Esophagus (tissue), 2 donors: Measurements from ENCODE around the gene HID1. TPM values are rescaled to one million over a fixed set of nuclear protein-coding genes. Genes with fewer than 3 reads are reported as not detected.
"Not testable (repeated sequence)": the region's sequence is repeated elsewhere in the genome, so short reads cannot be mapped to it uniquely, and the experiment has no call there.

ENCODE experiments used
- H3K27ac ChIP-seq, 2 donors: one replicate each; pipeline ENCODE4 v1.5.1; 2013; ENCODE audit warnings: low read depth in 2 of 2, mild to moderate bottlenecking in 2 of 2, inconsistent platforms in 1 of 2, low read length in 1 of 2, moderate library complexity in 1 of 2
- H3K27me3 ChIP-seq, 2 donors: one replicate each; pipeline ENCODE4 v1.6.1; 2013; ENCODE audit warnings: low read length in 2 of 2, control low read depth in 1 of 2, mild to moderate bottlenecking in 1 of 2; ENCODE audit not compliant: insufficient read depth in 2 of 2, control insufficient read depth in 1 of 2
- H3K36me3 ChIP-seq, 2 donors: one replicate each; pipeline ENCODE4 v1.6.1; 2013; ENCODE audit warnings: low read length in 1 of 2; ENCODE audit not compliant: control insufficient read depth in 2 of 2, insufficient read depth in 2 of 2
- H3K4me1 ChIP-seq, 2 donors: one replicate each; pipeline ENCODE4 v1.6.1; 2013; ENCODE audit warnings: low read length in 1 of 2; ENCODE audit not compliant: control insufficient read depth in 2 of 2, insufficient read depth in 2 of 2
- H3K4me3 ChIP-seq, 2 donors: one replicate each; pipeline ENCODE4 v1.5.1; 2013; ENCODE audit warnings: low read length in 2 of 2, mild to moderate bottlenecking in 2 of 2, low read depth in 1 of 2, moderate library complexity in 1 of 2
- H3K9me3 ChIP-seq, 2 donors: one replicate each; pipeline ENCODE4 v1.6.1; 2013; ENCODE audit warnings: mild to moderate bottlenecking in 2 of 2, low read depth in 1 of 2, low read length in 1 of 2, moderate library complexity in 1 of 2; ENCODE audit not compliant: control insufficient read depth in 2 of 2, insufficient read depth in 1 of 2
- WGBS, 2 donors: extraction: QIAGEN DNeasy Blood & Tissue Kit; methylation state at CpG; one replicate each; pipeline ENCODE4 v1.1.7; 2013; 5-methylcytosine and 5-hydroxymethylcytosine counted together
- polyA plus RNA-seq, 2 donors: library from polyadenylated mRNA; stranded (reverse); fragments of 200-250 nt; gene quantifications; one replicate each; pipeline ENCODE4 v1.2.3, GENCODE V29; 2013
- donor health status: healthy with polysubstance abuse.
- donor health status: Bipolar disorder and iron deficiency.

Gene HID1
- polyA plus RNA-seq, 2 donors = 2.7 to 6.6 TPM

DNA sequence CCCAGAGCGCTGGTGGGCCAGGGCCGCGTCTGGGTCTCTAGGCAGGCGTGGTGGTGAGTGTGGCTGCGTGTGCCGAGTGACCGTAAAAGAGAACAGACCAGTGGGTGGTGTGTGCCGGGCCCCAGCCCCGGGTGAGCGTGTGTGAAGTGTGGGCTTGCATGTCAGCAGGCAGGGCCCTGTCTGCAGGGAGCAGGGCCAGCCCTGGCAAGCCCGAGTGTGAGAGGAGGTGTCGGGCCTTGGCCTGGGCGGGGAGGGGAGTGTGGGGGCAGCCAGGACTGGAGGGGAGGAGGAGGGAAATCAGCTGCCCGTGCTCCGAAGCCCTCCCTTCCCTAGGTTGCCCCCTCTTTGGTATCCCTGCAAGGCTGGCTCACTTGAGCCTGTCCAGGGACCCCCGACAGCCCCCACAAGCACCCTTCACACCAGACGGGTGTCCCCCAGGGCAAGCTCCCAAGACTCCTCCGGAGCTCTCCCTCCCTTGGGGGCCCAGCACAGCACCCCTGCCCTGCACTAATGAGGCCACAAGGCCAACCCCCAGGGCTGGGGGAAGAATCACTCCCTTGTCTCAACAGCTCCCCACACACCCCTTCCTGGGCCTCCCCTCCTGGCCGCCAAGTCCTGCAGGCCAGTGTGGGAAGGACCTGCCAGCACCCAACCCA, 51.4 kb downstream of the HID1 start:
- no peak overlapping the region for H3K27ac ChIP-seq
- WGBS, 2 donors = 36 to 45% methylated on average over 18 to 19 of the region's 19 CpGs
- peaks cover 0 to 21% of the 10 kb centered on the region in 2 donors for H3K4me1 ChIP-seq
- H3K4me3 ChIP-seq = no peak overlapping the region
- H3K27me3 ChIP-seq = peaks cover 0 to 2% of the 10 kb centered on the region in 2 donors
- peaks cover 0 to 11% of the 10 kb centered on the region in 2 donors for H3K36me3 ChIP-seq
- H3K9me3 ChIP-seq = peaks cover 0 to 5% of the 10 kb centered on the region in 2 donors

DNA sequence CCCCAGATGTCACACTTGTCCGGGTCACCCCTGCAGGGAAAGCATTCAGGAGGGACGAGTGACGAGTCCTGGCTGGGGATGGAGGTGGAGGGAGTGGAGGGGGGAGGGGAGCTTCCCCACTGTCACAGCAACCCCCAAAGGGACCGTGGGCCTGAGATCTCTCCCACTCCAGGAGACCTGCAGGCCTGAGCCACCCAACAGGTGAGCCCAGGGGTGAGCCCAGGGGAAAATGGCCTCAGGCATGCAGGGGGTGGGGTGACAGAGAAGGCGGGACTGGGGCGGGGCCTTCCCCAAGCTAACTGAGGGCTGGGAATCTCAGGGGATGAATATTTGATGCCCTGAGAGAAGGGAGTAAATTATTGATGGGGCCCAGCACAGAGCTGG, 51.9 kb downstream of the HID1 start:
- H3K9me3 ChIP-seq = peaks cover 0 to 5% of the 10 kb centered on the region in 2 donors
- WGBS, 2 donors = 36 to 46% methylated on average over 6 of the region's 6 CpGs
- H3K4me3 ChIP-seq = no peak overlapping the region
- H3K27ac ChIP-seq = no peak overlapping the region
- peaks cover 0 to 11% of the 10 kb centered on the region in 2 donors for H3K36me3 ChIP-seq
- H3K27me3 ChIP-seq = peaks cover 0 to 2% of the 10 kb centered on the region in 2 donors
- peaks cover 0 to 21% of the 10 kb centered on the region in 2 donors for H3K4me1 ChIP-seq

DNA sequence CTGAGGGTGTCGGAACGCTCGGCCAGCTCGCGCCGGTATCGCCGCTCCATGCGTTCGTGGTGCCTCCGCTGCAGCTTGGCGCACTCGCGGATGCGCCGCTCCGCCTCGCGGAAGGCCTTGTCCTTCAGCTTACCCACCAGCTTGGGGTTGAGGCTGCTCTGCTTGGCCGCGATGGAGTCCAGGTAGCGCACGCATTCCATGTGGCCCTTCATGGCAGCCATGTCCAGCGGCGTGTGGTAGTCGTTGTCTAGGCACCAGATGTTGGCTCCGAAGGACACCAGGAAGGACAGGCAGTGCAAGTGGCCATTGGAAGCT, 52.3 kb downstream of the HID1 start:
- H3K9me3 ChIP-seq = peaks cover 0 to 5% of the 10 kb centered on the region in 2 donors
- H3K4me3 ChIP-seq = no peak overlapping the region
- H3K36me3 ChIP-seq = peaks cover 0 to 11% of the 10 kb centered on the region in 2 donors
- peaks cover 0 to 2% of the 10 kb centered on the region in 2 donors for H3K27me3 ChIP-seq
- H3K27ac ChIP-seq = no peak overlapping the region
- H3K4me1 ChIP-seq = peaks cover 0 to 21% of the 10 kb centered on the region in 2 donors
- WGBS, 2 donors = 79 to 86% methylated on average over 27 of the region's 27 CpGs

DNA sequence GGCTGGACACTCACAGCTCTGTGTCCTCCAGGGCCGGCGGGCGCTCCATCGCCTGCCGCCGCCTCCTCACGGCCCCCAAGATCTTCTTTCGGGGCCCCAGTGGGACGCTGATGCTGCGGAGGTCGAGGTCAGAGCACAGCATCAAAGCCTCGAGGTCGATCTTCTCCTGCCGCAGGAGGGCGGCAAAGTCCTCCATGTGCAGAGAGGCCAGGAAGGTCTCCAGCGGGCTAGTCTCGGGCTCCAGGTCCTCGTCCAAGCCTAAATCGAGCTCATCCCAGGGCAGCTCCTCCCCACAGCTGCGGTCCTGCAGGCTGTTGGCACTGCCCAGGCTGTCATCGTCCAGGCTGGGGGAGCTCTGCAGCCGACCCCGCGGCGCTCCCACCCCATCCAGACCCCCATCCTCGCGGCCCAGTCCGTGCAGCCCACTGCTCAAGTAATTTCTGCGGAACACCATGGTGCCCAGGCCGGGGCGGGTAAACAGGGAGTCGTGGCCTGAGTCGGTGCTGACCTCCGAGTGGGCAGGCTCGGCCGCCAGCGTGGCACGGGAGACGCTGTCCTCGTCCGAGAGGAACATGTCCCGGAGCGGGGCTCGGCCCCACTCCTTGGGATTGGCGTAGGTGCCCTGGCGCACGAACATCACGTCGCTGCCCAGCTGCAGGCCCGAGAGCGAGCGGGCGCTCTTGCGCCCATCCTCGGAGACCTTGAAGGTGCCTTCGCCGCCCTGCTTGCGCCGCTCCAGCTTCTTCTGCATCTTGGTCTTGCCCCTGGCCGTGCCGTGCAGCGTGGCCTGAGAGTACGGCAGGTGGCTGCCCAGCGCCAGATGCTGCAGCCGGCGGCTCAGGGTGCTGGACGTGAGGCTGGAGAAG, 52.9 kb downstream of the HID1 start:
- no peak overlapping the region for H3K4me3 ChIP-seq
- peaks cover 0 to 19% of the 10 kb centered on the region in 2 donors for H3K4me1 ChIP-seq
- H3K9me3 ChIP-seq = peaks cover 0 to 5% of the 10 kb centered on the region in 2 donors
- H3K27me3 ChIP-seq = peaks cover 0 to 2% of the 10 kb centered on the region in 2 donors
- H3K36me3 ChIP-seq = peaks cover 0 to 11% of the 10 kb centered on the region in 2 donors
- H3K27ac ChIP-seq = no peak overlapping the region
- 72 to 82% methylated on average over 65 to 67 of the region's 67 CpGs for WGBS, 2 donors

DNA sequence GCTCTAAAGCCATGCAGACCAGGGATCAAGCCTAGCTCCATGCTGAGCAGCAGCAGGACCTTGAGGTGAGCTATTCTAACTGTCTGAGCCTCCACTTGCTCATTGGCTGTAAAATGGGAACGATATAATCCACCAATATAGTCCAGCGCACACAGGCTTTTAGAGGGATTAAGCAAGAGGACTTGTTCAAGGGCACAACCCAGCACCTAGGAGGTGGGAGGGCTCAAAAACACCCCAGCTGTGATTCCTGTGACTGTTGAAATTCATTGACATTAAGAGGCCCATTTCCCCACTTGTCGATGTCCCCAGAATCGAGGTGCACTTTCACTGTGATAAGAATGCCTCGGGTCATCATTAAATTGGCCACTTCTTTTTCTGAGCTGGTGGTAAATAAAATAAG, 53.7 kb downstream of the HID1 start:
- no peaks in the 10 kb centered on the region for H3K27me3 ChIP-seq
- peaks cover 0 to 17% of the 10 kb centered on the region in 2 donors for H3K4me1 ChIP-seq
- no peak overlapping the region for H3K27ac ChIP-seq
- no peak overlapping the region for H3K4me3 ChIP-seq
- WGBS, 2 donors = 85 to 88% methylated on average over 5 of the region's 5 CpGs
- H3K9me3 ChIP-seq = peaks cover 0 to 5% of the 10 kb centered on the region in 2 donors
- peaks cover 0 to 11% of the 10 kb centered on the region in 2 donors for H3K36me3 ChIP-seq

DNA sequence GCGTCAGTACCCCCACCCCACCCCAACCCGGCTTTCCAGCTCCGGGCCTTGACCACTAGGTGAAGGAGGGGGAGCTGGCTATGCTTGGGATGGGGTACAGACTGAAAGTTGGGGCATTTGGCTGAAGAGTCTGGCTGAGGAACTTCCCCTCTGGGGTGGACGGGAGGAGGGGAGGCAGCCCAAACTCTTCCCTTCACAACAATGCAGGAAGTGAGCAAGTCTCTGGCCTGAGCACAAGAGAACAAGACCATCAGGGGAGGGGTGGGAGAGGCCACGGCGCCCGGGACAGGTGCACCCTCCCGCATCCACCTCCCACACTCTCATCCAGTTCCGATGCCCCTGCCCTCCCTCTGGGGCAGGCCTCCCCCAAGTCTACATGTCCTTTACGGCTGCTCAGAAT, 55.1 kb downstream of the HID1 start:
- Histone ChIP-seq H3K27ac (no peak overlapping the region), H3K4me3 (no peak overlapping the region), H3K9me3 (peaks cover 0 to 5% of the 10 kb centered on the region in 2 donors), H3K4me1 (peaks cover 0 to 14% of the 10 kb centered on the region in 2 donors), H3K36me3 (peaks cover 0 to 11% of the 10 kb centered on the region in 2 donors), H3K27me3 (no peaks in the 10 kb centered on the region)
- WGBS, 2 donors = 60 to 66% methylated on average over 10 of the region's 10 CpGs

DNA sequence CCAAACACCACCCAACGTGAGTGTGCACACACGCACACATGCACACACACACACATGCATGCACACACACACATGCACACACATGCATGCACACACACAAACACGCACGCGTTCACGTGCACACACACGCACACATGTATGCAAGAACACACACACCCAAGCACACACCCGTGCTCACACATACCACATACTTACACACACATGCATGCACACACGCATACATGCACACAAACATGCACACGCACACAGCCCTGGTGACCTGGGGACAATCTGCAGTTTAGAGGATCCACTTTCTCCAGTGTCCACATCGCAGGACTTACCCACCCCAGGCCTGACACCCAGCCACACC, 55.7 kb downstream of the HID1 start:
- no peaks in the 10 kb centered on the region for H3K27me3 ChIP-seq
- peaks cover 0 to 11% of the 10 kb centered on the region in 2 donors for H3K36me3 ChIP-seq
- H3K27ac ChIP-seq = no peak overlapping the region
- H3K4me3 ChIP-seq = no peak overlapping the region
- H3K4me1 ChIP-seq = peaks cover 0 to 13% of the 10 kb centered on the region in 2 donors
- WGBS, 2 donors = 92% methylated on average over 11 of the region's 11 CpGs
- H3K9me3 ChIP-seq = peaks cover 0 to 5% of the 10 kb centered on the region in 2 donors

DNA sequence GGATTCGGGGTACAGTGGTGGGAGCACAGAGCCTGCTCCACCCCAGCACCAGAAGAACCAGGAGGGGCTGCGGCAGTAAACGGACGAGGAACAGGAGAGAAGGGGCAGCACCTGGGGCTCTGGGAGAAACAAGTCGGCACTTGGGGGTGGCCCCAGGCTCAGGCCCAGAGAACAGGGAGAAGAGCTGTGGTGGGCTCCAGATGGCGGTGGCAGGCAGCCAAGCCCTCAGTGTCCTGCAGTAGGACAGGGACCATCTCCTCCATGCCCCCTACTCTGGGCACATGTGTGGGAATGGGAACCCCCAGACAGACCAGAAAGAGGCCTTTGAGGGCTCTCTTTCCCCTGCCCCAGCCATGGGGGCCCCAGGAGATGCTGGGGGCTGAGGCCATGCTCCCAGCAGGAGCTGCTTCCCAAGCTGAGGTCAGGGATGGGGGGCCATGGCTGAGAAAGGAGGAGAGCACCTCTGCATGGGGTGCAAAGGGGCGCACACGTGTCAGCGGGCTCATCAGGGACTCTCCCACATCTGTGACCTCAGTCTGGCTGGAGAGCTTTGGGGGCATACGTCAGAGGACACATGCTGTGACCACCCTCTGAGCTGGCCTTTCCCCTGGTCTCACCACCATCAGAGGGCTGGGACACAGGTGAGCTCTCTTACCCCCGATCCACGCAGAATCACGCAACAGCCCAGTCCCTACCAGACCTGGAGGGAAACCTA, 56.3 kb downstream of the HID1 start:
- peaks cover 0 to 8% of the 10 kb centered on the region in 2 donors for H3K4me1 ChIP-seq
- 85 to 88% methylated on average over 13 of the region's 13 CpGs for WGBS, 2 donors
- H3K36me3 ChIP-seq = peaks cover 0 to 11% of the 10 kb centered on the region in 2 donors
- no peak overlapping the region for H3K4me3 ChIP-seq
- no peaks in the 10 kb centered on the region for H3K27me3 ChIP-seq
- peaks cover 0 to 5% of the 10 kb centered on the region in 2 donors for H3K9me3 ChIP-seq
- H3K27ac ChIP-seq = no peak overlapping the region

DNA sequence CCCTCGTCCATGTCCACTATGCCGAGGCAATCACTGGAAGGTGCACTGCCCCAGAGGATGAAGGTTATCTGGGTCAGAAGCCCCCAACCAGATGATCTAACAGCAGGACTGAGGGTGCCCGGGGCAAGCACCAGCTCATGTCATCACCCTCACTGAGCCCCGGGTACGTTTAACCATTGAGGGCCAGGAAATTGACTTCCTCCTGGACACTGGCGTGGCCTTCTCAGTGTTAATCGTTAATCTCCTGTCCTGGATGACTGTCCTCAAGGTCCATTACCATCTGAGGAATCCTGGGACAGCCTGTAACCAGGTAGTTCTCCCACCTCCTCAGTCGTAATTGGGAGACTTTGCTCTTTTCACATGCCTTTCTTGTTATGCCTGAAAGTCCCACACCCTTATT, 61.1 kb downstream of the HID1 start:
- H3K36me3 ChIP-seq, H3K4me3 ChIP-seq, H3K9me3 ChIP-seq, H3K27ac ChIP-seq, H3K27me3 ChIP-seq: not testable (repeated sequence)
- H3K4me1 ChIP-seq = peaks cover 0 to 11% of the 10 kb centered on the region in 2 donors
- WGBS, 2 donors = 65 to 70% methylated on average over 8 of the region's 8 CpGs
